HUDEP-2 (cell line): ENCODE measurements around the gene CATSPERZ.
"Not testable (repeated sequence)": the region's sequence is repeated elsewhere in the genome, so short reads cannot be mapped to it uniquely, and the experiment has no call there.

Source experiments
- DNase-seq, 76 experiments: peaks; one replicate each; lab custom pipeline; 2025; ENCODE audit not compliant: unreplicated experiment in 76 of 76; lab: John Stamatoyannopoulos, UW

CATSPERZ gene

GRCh38 chr11:64297699-64298358, 2.3 kb upstream of the CATSPERZ start:
- DNase-seq: peak in 27 of 76 experiments; percentile 4 to 43 (median 22)

GRCh38 chr11:64298966-64299846, 952 bp upstream of the CATSPERZ start:
- peak in 40 of 76 experiments; percentile 1 to 55 (median 28) for DNase-seq

GRCh38 chr11:64303109-64304031, 3.2 kb downstream of the CATSPERZ start:
- DNase-seq: no peak

- DNase-seq: no peak
Observed at GRCh38 chr11:64304032-64304315, 3.8 kb downstream of the CATSPERZ start.

GRCh38 chr11:64304316-64305072, 4.3 kb downstream of the CATSPERZ start:
- peak in 73 of 76 experiments; percentile 31 to 94 (median 88) for DNase-seq

GRCh38 chr11:64305075-64305690, 5.0 kb downstream of the CATSPERZ start, which contains the start of gene ESRRA:
Gene ESRRA (plus strand): TSS chr11:64305524. CDS start chr11:64307180, 1,656 bp downstream.
- DNase-seq: peak in 74 of 76 experiments; percentile 76 to 100 (median 100)

GRCh38 chr11:64305691-64306562, 5.8 kb downstream of the CATSPERZ start:
- DNase-seq: peak in 66 of 76 experiments; percentile 19 to 81 (median 61)

- DNase-seq: peak in 1 of 76 experiments; percentile 9
Observed at GRCh38 chr11:64306563-64306875, 6.4 kb downstream of the CATSPERZ start.

- no peak for DNase-seq
Observed at GRCh38 chr11:64306876-64307622, 6.9 kb downstream of the CATSPERZ start.

- not testable (repeated sequence) for DNase-seq
Observed at GRCh38 chr11:64307795-64308194, 7.6 kb downstream of the CATSPERZ start.

GRCh38 chr11:64312947-64313346, 12.8 kb downstream of the CATSPERZ start:
- DNase-seq: no peak

- no peak for DNase-seq
Observed at GRCh38 chr11:64313491-64314145, 13.5 kb downstream of the CATSPERZ start.

GRCh38 chr11:64314146-64314804, 14.1 kb downstream of the CATSPERZ start:
- no peak for DNase-seq

GRCh38 chr11:64314805-64315561, 14.8 kb downstream of the CATSPERZ start:
- no peak for DNase-seq

GRCh38 chr11:64315667-64316526, 15.7 kb downstream of the CATSPERZ start:
- not testable (repeated sequence) for DNase-seq
